ENCODE data around the gene C8A. TPM values are rescaled to one million over a fixed set of nuclear protein-coding genes. Genes with fewer than 3 reads are reported as not detected.
A peak's percentile ranks its signal among the peaks of the same experiment; 100 is the strongest.

The C8A gene
- total RNA-seq, 2 donors from 2014 or later, result not detected

DNA sequence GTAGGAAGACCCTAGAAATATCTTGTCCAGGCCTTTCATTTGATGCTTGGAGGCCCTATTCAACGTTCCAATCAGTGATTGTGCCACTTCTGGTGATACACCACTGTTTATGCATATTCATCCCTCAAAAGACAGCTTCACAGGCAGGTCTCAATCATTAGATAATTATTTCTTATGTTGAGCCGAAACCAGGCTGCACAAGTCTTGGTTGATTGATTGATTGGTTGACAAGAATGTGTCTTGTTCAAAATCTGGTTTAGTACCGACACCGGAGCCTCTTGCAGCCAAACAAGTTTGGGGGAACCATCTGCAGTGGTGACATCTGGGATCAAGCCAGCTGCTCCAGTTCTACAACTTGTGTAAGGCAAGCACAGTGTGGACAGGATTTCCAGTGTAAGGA lies 20.1 kb downstream of the C8A start:
- Mint-ChIP-seq H3K4me1 (ENCODE audit: low read depth) (no peaks in the 10 kb centered on the region), H3K27me3 (ENCODE audit: low read depth) (peaks cover 31% of the 10 kb centered on the region), H3K9me3 (peaks cover 0 to 2% of the 10 kb centered on the region in 2 donors), H3K4me3 (no peak overlapping the region), H3K36me3 (ENCODE audit: insufficient read depth in 2 of 2) (no peaks in the 10 kb centered on the region), H3K27ac (no peak overlapping the region)
- no peak for DNase-seq
- no peak for ATAC-seq (replicated peaks in 1 of 2)

DNA sequence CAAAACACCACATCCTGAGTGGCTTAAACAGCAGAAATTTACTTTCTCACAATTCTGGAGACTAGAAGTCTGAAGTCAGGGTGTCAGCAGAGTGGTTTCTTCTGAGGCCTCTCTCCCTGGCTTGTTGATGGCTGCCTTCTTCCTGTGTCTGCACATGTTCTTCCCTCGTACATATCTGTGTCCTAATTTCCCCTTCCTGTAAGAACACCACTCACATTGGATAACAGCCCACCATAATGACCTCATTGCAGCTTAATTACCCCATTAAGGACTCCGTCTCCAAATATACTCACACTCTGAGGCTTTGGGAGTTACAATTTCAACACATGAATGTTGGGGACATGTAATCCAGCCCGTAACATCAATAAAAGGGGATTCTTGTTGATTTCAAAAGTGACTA lies 23.4 kb downstream of the C8A start:
- Mint-ChIP-seq H3K4me1 (ENCODE audit: low read depth) (no peaks in the 10 kb centered on the region), H3K9me3 (peaks cover 0 to 2% of the 10 kb centered on the region in 2 donors), H3K27me3 (ENCODE audit: low read depth) (peaks cover 21% of the 10 kb centered on the region), H3K36me3 (ENCODE audit: insufficient read depth in 2 of 2) (no peaks in the 10 kb centered on the region), H3K27ac (no peak overlapping the region), H3K4me3 (no peak overlapping the region)
- DNase-seq, result no peak
- no peak for ATAC-seq (replicated peaks in 1 of 2)

DNA sequence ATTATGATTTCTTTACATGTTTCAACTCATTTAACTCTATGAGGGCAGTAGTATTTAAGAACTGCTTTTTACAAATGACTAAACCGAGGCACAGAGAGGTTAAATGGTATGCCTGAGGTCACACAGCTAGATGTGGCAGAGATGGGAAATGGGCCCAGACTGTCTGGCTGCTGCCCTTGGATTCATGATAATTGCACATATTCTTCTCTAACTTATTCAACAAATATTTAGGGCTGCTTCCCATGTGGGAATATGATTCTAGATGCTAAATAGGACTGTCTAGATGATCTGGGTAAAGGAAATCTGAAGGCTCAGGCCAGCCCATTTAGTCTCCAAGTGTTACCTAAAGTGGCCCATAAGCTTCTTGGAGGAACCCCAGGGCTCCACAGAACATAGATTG lies 26.2 kb downstream of the C8A start:
- H3K4me3 Mint-ChIP-seq, result no peak overlapping the region
- no peaks in the 10 kb centered on the region for H3K4me1 Mint-ChIP-seq (ENCODE audit: low read depth)
- H3K27ac Mint-ChIP-seq, result no peak overlapping the region
- no peaks in the 10 kb centered on the region for H3K36me3 Mint-ChIP-seq (ENCODE audit: insufficient read depth in 2 of 2)
- H3K27me3 Mint-ChIP-seq (ENCODE audit: low read depth), result peaks cover 15% of the 10 kb centered on the region
- no peak for DNase-seq
- no peak for ATAC-seq (replicated peaks in 1 of 2)
- H3K9me3 Mint-ChIP-seq, result peaks cover 0 to 2% of the 10 kb centered on the region in 2 donors

DNA sequence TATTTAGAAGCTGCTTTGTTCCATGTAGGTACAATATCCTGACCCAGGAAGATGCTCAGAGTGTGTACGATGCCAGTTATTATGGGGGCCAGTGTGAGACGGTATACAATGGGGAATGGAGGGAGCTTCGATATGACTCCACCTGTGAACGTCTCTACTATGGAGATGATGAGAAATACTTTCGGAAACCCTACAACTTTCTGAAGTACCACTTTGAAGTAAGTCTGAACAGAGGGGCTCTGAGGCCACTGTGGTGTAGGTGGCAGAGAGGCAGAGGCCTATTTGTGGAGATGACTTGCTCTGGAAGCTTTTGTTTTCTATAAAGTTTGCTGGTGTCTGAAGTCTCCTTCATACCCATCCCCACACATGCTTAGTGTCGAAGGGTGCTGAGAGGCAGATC lies 26.8 kb downstream of the C8A start:
- Mint-ChIP-seq H3K27ac (no peak overlapping the region), H3K4me1 (ENCODE audit: low read depth) (no peaks in the 10 kb centered on the region), H3K9me3 (peaks cover 0 to 2% of the 10 kb centered on the region in 2 donors), H3K36me3 (ENCODE audit: insufficient read depth in 2 of 2) (no peaks in the 10 kb centered on the region), H3K27me3 (ENCODE audit: low read depth) (peaks cover 14% of the 10 kb centered on the region), H3K4me3 (no peak overlapping the region)
- ATAC-seq (replicated peaks in 1 of 2), result peak in 1 of 2 donors; percentile 75
- peak in 1 of 2 donors; percentile 0 for DNase-seq

DNA sequence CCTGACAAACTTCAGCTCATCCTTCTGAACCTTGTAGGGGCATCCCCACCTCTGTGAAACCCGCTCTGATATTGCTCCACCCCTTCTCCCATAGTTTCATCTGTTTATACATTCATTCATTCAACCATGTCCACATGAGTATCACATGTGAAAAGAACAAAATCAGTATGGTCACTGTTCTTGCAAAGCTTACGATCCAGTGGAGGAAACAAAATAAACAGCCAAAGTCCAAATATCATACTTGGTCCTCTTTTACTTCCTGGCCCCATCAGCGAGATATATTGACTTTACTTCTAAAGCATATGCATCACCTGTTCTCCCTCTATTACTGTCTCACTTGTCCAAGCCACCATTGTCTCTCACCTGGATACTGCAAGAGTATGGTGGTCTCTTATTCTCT lies 35.6 kb downstream of the C8A start:
- ATAC-seq (replicated peaks in 1 of 2) (no peak), DNase-seq (no peak)
- Mint-ChIP-seq H3K36me3 (ENCODE audit: insufficient read depth in 2 of 2) (no peaks in the 10 kb centered on the region), H3K4me1 (ENCODE audit: low read depth) (no peaks in the 10 kb centered on the region), H3K27me3 (ENCODE audit: low read depth) (peaks cover 11% of the 10 kb centered on the region), H3K27ac (no peak overlapping the region), H3K9me3 (peaks cover 0 to 3% of the 10 kb centered on the region in 2 donors), H3K4me3 (no peak overlapping the region)

DNA sequence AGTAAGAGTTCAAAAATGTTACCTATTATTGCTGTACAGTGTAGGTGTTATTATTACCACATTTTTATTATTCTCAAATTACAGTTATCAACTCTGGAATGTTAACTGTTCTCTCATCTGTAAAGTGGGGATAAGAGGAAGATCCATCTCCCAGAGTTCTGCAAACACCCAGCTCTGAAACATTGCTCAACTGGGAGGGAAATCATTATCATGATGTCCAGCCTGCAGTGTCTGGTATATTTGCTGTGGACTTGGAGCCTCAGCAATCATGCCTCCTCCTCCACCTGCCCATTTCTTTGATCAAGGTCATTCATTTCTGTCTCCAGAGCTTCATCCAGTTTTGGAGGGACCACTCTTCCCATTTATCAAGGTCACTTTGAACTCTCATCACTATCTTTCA lies 39.4 kb downstream of the C8A start:
- H3K4me3 Mint-ChIP-seq, result no peak overlapping the region
- H3K27ac Mint-ChIP-seq, result no peak overlapping the region
- H3K4me1 Mint-ChIP-seq (ENCODE audit: low read depth), result no peaks in the 10 kb centered on the region
- no peaks in the 10 kb centered on the region for H3K36me3 Mint-ChIP-seq (ENCODE audit: insufficient read depth in 2 of 2)
- DNase-seq, result no peak
- peaks cover 0 to 3% of the 10 kb centered on the region in 2 donors for H3K9me3 Mint-ChIP-seq
- ATAC-seq (replicated peaks in 1 of 2), result no peak
- H3K27me3 Mint-ChIP-seq (ENCODE audit: low read depth), result peaks cover 5% of the 10 kb centered on the region

DNA sequence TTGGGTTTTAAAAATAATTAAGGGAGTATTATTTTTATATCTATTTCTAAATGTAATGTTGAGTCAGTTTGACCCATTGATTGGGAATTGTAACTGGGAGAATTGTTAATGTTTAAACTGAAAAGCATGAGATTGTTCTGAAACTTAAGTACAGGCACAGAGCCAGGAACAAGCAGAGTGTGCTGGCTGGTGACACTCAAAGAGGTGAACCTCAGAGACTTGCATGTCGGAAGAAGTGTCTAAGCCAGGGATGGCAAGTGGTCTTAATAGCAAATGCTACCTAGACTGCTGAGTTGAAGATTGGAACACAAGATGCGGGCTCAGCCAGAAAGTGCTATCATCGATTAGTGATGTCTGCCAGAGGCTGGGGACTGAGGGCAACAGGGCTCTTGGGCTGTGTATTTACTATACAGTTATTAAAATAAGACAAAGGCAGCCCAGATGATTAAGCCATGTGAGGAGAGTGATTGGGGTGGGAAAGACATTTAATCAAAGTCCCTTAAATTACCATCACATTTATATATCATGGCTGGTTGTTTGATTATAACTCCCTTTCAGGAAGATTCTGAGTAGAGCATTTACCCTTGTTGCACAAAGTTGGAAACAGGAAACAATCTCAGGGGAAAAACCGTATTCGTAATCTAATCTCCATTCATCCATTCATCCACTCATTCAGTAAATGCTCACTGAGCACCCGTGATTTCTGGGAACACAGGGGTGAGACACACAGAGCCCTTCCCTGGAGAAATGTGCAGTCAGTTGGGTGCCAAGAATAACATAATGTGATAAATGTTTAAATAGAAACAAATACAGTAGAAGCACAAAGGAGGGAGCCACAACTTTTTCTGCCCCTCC lies 42.8 kb downstream of the C8A start:
- H3K4me1 Mint-ChIP-seq (ENCODE audit: low read depth), result no peaks in the 10 kb centered on the region
- no peaks in the 10 kb centered on the region for H3K36me3 Mint-ChIP-seq (ENCODE audit: insufficient read depth in 2 of 2)
- no peak overlapping the region for H3K4me3 Mint-ChIP-seq
- H3K27me3 Mint-ChIP-seq (ENCODE audit: low read depth), result peaks cover 5% of the 10 kb centered on the region
- peaks cover 0 to 3% of the 10 kb centered on the region in 2 donors for H3K9me3 Mint-ChIP-seq
- no peak overlapping the region for H3K27ac Mint-ChIP-seq
- ATAC-seq (replicated peaks in 1 of 2), result no peak
- no peak for DNase-seq

DNA sequence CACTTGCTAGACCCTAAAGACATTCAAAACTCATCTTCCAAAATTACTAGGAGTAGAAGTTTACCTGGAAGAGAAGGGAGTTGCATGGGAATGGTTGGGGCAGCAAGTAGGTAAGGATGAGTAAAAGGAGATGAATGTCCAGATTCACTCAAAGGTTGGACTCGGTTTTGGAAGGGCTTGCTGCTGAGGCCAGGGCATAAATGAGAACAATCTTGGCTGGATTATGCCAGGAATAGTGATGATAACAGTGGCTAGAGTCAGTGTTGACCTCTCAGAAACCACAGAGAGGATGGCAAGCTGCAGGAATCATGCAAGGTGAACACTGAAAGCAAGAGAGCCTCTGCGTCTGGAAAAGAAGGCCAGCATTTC lies 43.4 kb downstream of the C8A start:
- ATAC-seq (replicated peaks in 1 of 2) (no peak), DNase-seq (no peak)
- Mint-ChIP-seq H3K36me3 (ENCODE audit: insufficient read depth in 2 of 2) (no peaks in the 10 kb centered on the region), H3K27ac (no peak overlapping the region), H3K9me3 (peaks cover 0 to 5% of the 10 kb centered on the region in 2 donors), H3K27me3 (ENCODE audit: low read depth) (peaks cover 5% of the 10 kb centered on the region), H3K4me3 (no peak overlapping the region), H3K4me1 (ENCODE audit: low read depth) (no peaks in the 10 kb centered on the region)

DNA sequence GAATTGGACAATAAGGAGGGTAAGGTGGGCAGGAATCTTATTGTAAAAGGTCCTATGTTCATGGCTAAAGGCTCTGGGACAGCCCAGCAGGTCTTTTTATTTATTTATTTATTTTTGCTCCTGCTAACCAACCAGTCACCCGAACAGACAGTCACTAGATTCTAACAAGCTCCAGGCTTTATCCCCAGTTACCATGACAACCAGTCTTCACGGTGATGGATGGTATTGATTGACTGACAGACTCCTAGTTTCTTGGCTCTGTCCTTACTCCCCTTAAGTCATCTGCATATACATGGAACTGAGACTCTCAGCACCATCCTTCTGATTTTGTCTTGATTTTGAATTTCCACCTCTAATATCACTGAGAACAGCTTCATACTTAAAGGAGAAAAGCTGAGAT lies 44.3 kb downstream of the C8A start:
- no peak overlapping the region for H3K4me3 Mint-ChIP-seq
- H3K36me3 Mint-ChIP-seq (ENCODE audit: insufficient read depth in 2 of 2), result no peaks in the 10 kb centered on the region
- H3K27me3 Mint-ChIP-seq (ENCODE audit: low read depth), result peaks cover 5% of the 10 kb centered on the region
- H3K9me3 Mint-ChIP-seq, result peaks cover 0 to 5% of the 10 kb centered on the region in 2 donors
- H3K4me1 Mint-ChIP-seq (ENCODE audit: low read depth), result no peaks in the 10 kb centered on the region
- ATAC-seq (replicated peaks in 1 of 2) (no peak), DNase-seq (no peak)
- no peak overlapping the region for H3K27ac Mint-ChIP-seq

DNA sequence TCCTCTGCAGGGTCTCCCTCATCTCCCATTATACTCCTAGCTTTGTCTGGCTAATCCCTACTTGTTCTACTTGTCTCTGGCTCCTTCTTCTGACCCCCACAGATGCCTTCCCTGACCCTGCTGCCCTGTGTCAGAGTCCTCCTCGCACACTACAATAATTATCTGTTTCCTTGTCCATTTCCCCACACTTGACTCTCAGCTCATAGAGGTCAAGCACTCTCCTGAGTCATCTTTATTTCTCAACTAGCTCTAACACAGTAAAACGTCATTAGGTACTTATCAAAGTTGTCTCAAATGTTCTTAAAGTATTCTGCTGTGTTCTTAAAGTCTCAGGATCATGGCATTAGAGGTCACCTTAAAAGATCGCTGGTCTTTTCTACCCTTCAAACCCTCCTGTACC lies 47.1 kb downstream of the C8A start:
- H3K4me3 Mint-ChIP-seq, result no peak overlapping the region
- H3K4me1 Mint-ChIP-seq (ENCODE audit: low read depth), result no peaks in the 10 kb centered on the region
- H3K27me3 Mint-ChIP-seq (ENCODE audit: low read depth), result no peaks in the 10 kb centered on the region
- no peaks in the 10 kb centered on the region for H3K36me3 Mint-ChIP-seq (ENCODE audit: insufficient read depth in 2 of 2)
- H3K27ac Mint-ChIP-seq, result no peak overlapping the region
- ATAC-seq (replicated peaks in 1 of 2) (no peak), DNase-seq (no peak)
- H3K9me3 Mint-ChIP-seq, result peaks cover 2 to 3% of the 10 kb centered on the region in 2 donors

DNA sequence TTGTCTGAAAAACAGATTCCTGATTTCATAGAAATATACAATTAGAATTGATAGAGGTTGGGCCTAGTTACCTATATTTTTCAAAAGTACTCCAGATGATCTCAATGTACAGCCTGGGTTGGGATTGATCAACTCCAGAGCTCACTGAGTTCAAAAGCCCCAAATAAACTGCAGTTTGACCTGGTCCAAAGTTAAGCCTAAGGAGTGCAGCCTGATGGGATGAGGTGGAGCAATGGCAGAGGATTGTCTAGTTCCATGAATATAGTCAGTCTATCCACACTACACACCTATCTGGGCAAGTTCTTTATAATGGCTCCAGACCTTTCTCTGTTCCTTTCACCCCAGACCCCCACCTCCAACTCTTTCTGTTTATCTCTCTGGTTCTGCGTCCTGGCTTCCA lies 49.2 kb downstream of the C8A start:
- Mint-ChIP-seq H3K9me3 (peaks cover 2% of the 10 kb centered on the region in 2 donors), H3K27me3 (ENCODE audit: low read depth) (no peaks in the 10 kb centered on the region), H3K36me3 (ENCODE audit: insufficient read depth in 2 of 2) (no peaks in the 10 kb centered on the region), H3K4me3 (no peak overlapping the region), H3K4me1 (ENCODE audit: low read depth) (no peaks in the 10 kb centered on the region), H3K27ac (no peak overlapping the region)
- no peak for ATAC-seq (replicated peaks in 1 of 2)
- DNase-seq, result no peak

DNA sequence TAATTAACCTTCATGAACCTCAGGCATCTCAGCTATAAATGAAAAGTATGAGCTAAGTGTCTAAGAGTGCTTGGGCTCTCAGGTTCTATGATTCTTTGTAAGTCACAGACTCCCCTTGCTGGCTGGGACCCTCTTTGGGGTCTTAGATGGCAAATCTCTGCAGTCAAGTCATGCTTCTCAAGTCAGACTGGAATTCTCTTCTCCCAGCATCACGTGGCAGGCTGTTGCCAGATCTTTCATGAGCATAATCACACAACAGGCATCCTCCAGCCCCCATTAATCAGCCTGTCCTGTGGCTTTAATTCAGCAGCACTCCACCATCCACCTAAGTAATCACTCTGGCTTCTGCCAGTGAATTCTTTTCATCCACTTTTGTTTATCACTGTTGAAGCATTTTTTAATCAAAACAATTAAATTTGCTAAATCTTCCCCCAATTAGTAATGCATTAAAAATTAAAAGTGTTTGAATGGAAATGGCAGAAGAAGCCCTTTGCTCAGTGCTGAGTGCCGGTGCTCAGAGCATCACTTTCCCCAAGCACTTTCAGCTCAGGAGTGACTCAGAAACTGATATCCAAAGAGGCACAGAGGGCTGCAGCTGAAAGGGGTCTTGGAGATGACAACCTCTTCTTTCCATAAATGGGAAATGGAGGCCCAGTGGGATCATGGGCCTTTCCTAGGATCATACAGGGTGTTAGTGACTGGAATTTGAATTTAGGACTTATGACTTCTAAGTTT lies 50.2 kb downstream of the C8A start:
- no peaks in the 10 kb centered on the region for H3K27me3 Mint-ChIP-seq (ENCODE audit: low read depth)
- H3K27ac Mint-ChIP-seq, result no peak overlapping the region
- ATAC-seq (replicated peaks in 1 of 2), result no peak
- no peak overlapping the region for H3K4me3 Mint-ChIP-seq
- no peaks in the 10 kb centered on the region for H3K36me3 Mint-ChIP-seq (ENCODE audit: insufficient read depth in 2 of 2)
- no peak for DNase-seq
- no peaks in the 10 kb centered on the region for H3K4me1 Mint-ChIP-seq (ENCODE audit: low read depth)
- peaks cover 2% of the 10 kb centered on the region in 2 donors for H3K9me3 Mint-ChIP-seq

DNA sequence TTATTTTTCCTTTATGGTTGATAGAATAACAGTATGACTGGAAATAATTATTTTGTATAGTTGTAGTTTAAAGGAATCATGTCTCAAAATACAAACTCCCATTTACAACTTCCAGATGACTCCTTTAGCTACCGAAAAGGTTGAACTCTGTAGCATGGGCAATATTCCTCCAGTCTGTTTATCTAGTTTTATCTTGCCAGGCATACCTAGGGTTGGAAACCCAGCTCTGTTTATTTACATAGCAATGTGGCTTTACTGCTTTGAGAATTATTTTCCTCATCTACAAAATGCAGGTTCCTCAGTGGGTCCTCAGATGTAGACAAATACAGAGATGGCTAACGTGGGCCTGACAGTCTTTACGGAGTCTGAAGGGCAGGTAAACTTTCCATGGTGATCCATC lies 51.1 kb downstream of the C8A start:
- DNase-seq, result no peak

More for the DNA sequence above, 51.1 kb downstream of the C8A start:
- Mint-ChIP-seq H3K27me3 (ENCODE audit: low read depth) (no peaks in the 10 kb centered on the region), H3K36me3 (ENCODE audit: insufficient read depth in 2 of 2) (no peaks in the 10 kb centered on the region), H3K4me3 (no peak overlapping the region), H3K9me3 (peaks cover 2% of the 10 kb centered on the region in 2 donors), H3K27ac (no peak overlapping the region), H3K4me1 (ENCODE audit: low read depth) (no peaks in the 10 kb centered on the region)
- no peak for ATAC-seq (replicated peaks in 1 of 2)

Data from activated T-cell treated with anti-CD3 and anti-CD28 coated beads, Interleukin-2, amount 50 U/mL, for 72 hours (primary cell).